CD14-positive monocyte (primary cell): ENCODE results near the gene EEPD1. TPM values are rescaled to one million over a fixed set of nuclear protein-coding genes. Genes with fewer than 3 reads are reported as not detected.

Experiments
- DNase-seq, 3 donors: peaks; one replicate each; pipeline ENCODE4 v3.0.0-alpha.2; 2011 to 2022
- H2AFZ ChIP-seq: 2 replicates; pipeline ENCODE4 v1.6.0; 2012; ENCODE audit warnings: mild to moderate bottlenecking, low read depth, low read length, inconsistent platforms; ENCODE audit not compliant: insufficient read depth, poor library complexity, severe bottlenecking
- H3K27ac ChIP-seq, 2 donors: 1 replicate in 1 of 2; 2 replicates in 1 of 2; pipeline ENCODE4 v1.5.1; 2012 to 2013; ENCODE audit warnings: low read length in 2 of 2, control low read depth in 1 of 2, inconsistent platforms in 1 of 2, low read depth in 1 of 2, mild to moderate bottlenecking in 1 of 2
- H3K27me3 ChIP-seq, 2 donors: one replicate each; pipeline versions ENCODE4 v1.6.0 to v1.6.1; 2011 to 2013; ENCODE audit warnings: low read length in 2 of 2; ENCODE audit not compliant: control insufficient read depth in 2 of 2, insufficient read depth in 2 of 2
- H3K36me3 ChIP-seq, 2 donors: replicated peaks in 1 of 2; 1 replicate in 1 of 2; 2 replicates in 1 of 2; pipeline versions ENCODE4 v1.5.1 to v1.6.1; 2012 to 2013; ENCODE audit warnings: low read length in 2 of 2, control low read depth in 1 of 2, inconsistent platforms in 1 of 2, mild to moderate bottlenecking in 1 of 2; ENCODE audit not compliant: insufficient read depth in 2 of 2, control insufficient read depth in 1 of 2
- H3K4me1 ChIP-seq, 2 donors: 1 replicate in 1 of 2; 2 replicates in 1 of 2; pipeline versions ENCODE4 v1.5.1 to v1.6.1; 2012 to 2013; ENCODE audit warnings: low read length in 2 of 2, control low read depth in 1 of 2, inconsistent platforms in 1 of 2, mild to moderate bottlenecking in 1 of 2, moderate library complexity in 1 of 2; ENCODE audit not compliant: insufficient read depth in 2 of 2, control insufficient read depth in 1 of 2
- H3K4me2 ChIP-seq: replicated peaks from 2 replicates; pipeline ENCODE3; 2012; ENCODE audit warnings: low read length, moderate library complexity, mild to moderate bottlenecking; ENCODE audit not compliant: poor library complexity, severe bottlenecking; ENCODE audit errors: extremely low read depth
- H3K4me3 ChIP-seq, 3 experiments: fragments of 200-600 bp in 1 of 3; sonication (generic) in 1 of 3; replicated peaks in 1 of 3; 1 replicate in 2 of 3; 2 replicates in 1 of 3; pipeline ENCODE4 v1.5.1; 2011 to 2013; ENCODE audit warnings: low read length in 3 of 3, mild to moderate bottlenecking in 3 of 3, control low read depth in 2 of 3, low read depth in 2 of 3, inconsistent platforms in 1 of 3, moderate library complexity in 1 of 3
- H3K79me2 ChIP-seq: 2 replicates; pipeline ENCODE4 v1.6.0; 2012; ENCODE audit warnings: mild to moderate bottlenecking, control low read depth, inconsistent platforms, low read length, moderate library complexity; ENCODE audit not compliant: insufficient read depth
- H3K9ac ChIP-seq: 2 replicates; pipeline ENCODE4 v1.6.0; 2017; ENCODE audit warnings: low read length, mild to moderate bottlenecking; ENCODE audit not compliant: insufficient read depth, poor library complexity, severe bottlenecking
- H3K9me3 ChIP-seq, 2 donors: replicated peaks in 1 of 2; 1 replicate in 1 of 2; 2 replicates in 1 of 2; pipeline versions ENCODE4 v1.5.1 to v1.6.1; 2012 to 2013; ENCODE audit warnings: low read length in 2 of 2, control low read depth in 1 of 2; ENCODE audit not compliant: control insufficient read depth in 1 of 2, insufficient read depth in 1 of 2
- H4K20me1 ChIP-seq: 2 replicates; pipeline ENCODE4 v1.6.0; 2012; ENCODE audit warnings: mild to moderate bottlenecking, low read length, control low read depth, moderate library complexity; ENCODE audit not compliant: insufficient read depth
- H3K27ac Mint-ChIP-seq, 7 donors: one replicate each; pipeline ENCODE4 v1.8.0; 2020; ENCODE audit warnings: mild to moderate bottlenecking in 7 of 7, mixed read lengths in 7 of 7, moderate library complexity in 6 of 7, inconsistent platforms in 2 of 7
- H3K27me3 Mint-ChIP-seq, 3 donors: one replicate each; pipeline ENCODE4 v1.8.0; 2021 to 2022; ENCODE audit warnings: low read depth in 3 of 3, mild to moderate bottlenecking in 3 of 3, mixed read lengths in 3 of 3, moderate library complexity in 3 of 3, inconsistent platforms in 1 of 3
- H3K36me3 Mint-ChIP-seq, 2 donors: one replicate each; pipeline ENCODE4 v1.8.0; 2020; ENCODE audit warnings: mixed read lengths in 2 of 2, inconsistent platforms in 1 of 2, mild to moderate bottlenecking in 1 of 2
- H3K4me1 Mint-ChIP-seq: one replicate; pipeline ENCODE4 v1.8.0; 2020; ENCODE audit warnings: mild to moderate bottlenecking, mixed read lengths
- H3K4me3 Mint-ChIP-seq, 2 donors: one replicate each; pipeline ENCODE4 v1.8.0; 2020; ENCODE audit warnings: mild to moderate bottlenecking in 2 of 2, mixed read lengths in 2 of 2, moderate library complexity in 1 of 2
- H3K9me3 Mint-ChIP-seq, 7 donors: one replicate each; pipeline ENCODE4 v1.8.0; 2020 to 2022; ENCODE audit warnings: mixed read lengths in 7 of 7, mild to moderate bottlenecking in 6 of 7, moderate library complexity in 6 of 7, inconsistent platforms in 2 of 7
- CTCF ChIP-seq: fragments of 200-600 bp; IDR thresholded peaks from one replicate; pipeline ENCODE4 v1.8.0; 2022; ENCODE audit warnings: antibody characterized with exemption, mild to moderate bottlenecking
- WGBS: methylation state at CpG from one replicate; pipeline ENCODE4 v1.1.5; 2013; ENCODE audit warnings: missing lambda C conversion rate; ENCODE audit not compliant: insufficient coverage; 5-methylcytosine and 5-hydroxymethylcytosine counted together
- intact Hi-C, 2 donors: fragments of 100-400 bp; cut with micrococcal nuclease; formaldehyde crosslinking; loops; one replicate each; pipeline versions ENCODE4 v1.15.0 to v1.15.1; 2023
- polyA plus RNA-seq, 3 donors: library from polyadenylated mRNA; depleted of rRNA in 1 of 3; unstranded in 2 of 3; stranded (reverse) in 1 of 3; fragments of 300-500 nt in 2 of 3; fragments of >200 nt in 1 of 3; fragmentation: Illumina TruSeq in 2 of 3; gene quantifications; 1 replicate in 2 of 3; 2 replicates in 1 of 3; pipeline ENCODE4 v1.2.3, GENCODE V29; 2012 to 2021

EEPD1 gene
- polyA plus RNA-seq, 3 donors = 8.6 to 14.4 (median 12.6) TPM

GRCh38 chr7:36260481-36260880, 107.4 kb downstream of the EEPD1 start:
- peak overlapping the region in 6 of 7 donors; percentile 53 to 100 (median 99) for H3K27ac Mint-ChIP-seq
- no peak for TF ChIP-seq CTCF
- H3K36me3 ChIP-seq = no peaks in the 10 kb centered on the region

GRCh38 chr7:36261019-36261754, 108.1 kb downstream of the EEPD1 start:
- peak; percentile 70 to 75 (median 74) for DNase-seq
- Histone ChIP-seq H3K27ac (peak overlapping the region; percentile 37 to 93), H3K4me2 (peak overlapping the region; percentile 36), H3K36me3 (no peaks in the 10 kb centered on the region), H3K9ac (peak overlapping the region; percentile 19), H3K4me3 (peak overlapping the region in 1 of 3 experiments; percentile 45), H3K4me1 (peaks cover 56 to 60% of the 10 kb centered on the region in 2 donors), H3K27me3 (no peaks in the 10 kb centered on the region), H2AFZ (no peak overlapping the region), H3K9me3 (no peaks in the 10 kb centered on the region), H4K20me1 (no peaks in the 10 kb centered on the region), H3K79me2 (peaks cover 14% of the 10 kb centered on the region)
- peaks cover 0 to 2% (median 1%) of the 10 kb centered on the region in 3 donors for H3K27me3 Mint-ChIP-seq
- H3K4me1 Mint-ChIP-seq = peaks cover 70% of the 10 kb centered on the region
- peaks cover 3 to 12% of the 10 kb centered on the region in 2 donors for H3K36me3 Mint-ChIP-seq
- intact Hi-C loops = loop anchor here in 1 of 2 donors (5.0 kb wide), 2 partner anchors 54 to 69 kb away; no protein-coding TSS in a partner anchor
- TF ChIP-seq CTCF = no peak
- WGBS = no CpG with 5 or more reads among the region's 2 CpGs
- H3K27ac Mint-ChIP-seq = peak overlapping the region; percentile 98 to 100 (median 99)
- no peak overlapping the region for H3K4me3 Mint-ChIP-seq
- H3K9me3 Mint-ChIP-seq = peaks cover 0 to 3% (median 1%) of the 10 kb centered on the region in 7 donors

More at GRCh38 chr7:36260481-36260880, 107.4 kb downstream of the EEPD1 start:
- Mint-ChIP-seq H3K36me3 (peaks cover 8 to 18% of the 10 kb centered on the region in 2 donors), H3K4me3 (no peak overlapping the region), H3K9me3 (peaks cover 6 to 10% (median 8%) of the 10 kb centered on the region in 7 donors), H3K4me1 (peaks cover 65% of the 10 kb centered on the region), H3K27me3 (peaks cover 0 to 2% (median under 1%) of the 10 kb centered on the region in 3 donors)
- Histone ChIP-seq H4K20me1 (no peaks in the 10 kb centered on the region), H3K9ac (no peak overlapping the region), H3K4me2 (no peak overlapping the region), H3K79me2 (peaks cover 14% of the 10 kb centered on the region), H2AFZ (no peak overlapping the region), H3K4me1 (peaks cover 49 to 53% of the 10 kb centered on the region in 2 donors), H3K9me3 (no peaks in the 10 kb centered on the region), H3K27ac (peak overlapping the region in 1 of 2 donors; percentile 93), H3K27me3 (no peaks in the 10 kb centered on the region), H3K4me3 (no peak overlapping the region)
- no peak for DNase-seq
- no CpG with 5 or more reads among the region's 2 CpGs for WGBS
- intact Hi-C loops = loop anchor here in 1 of 2 donors (5.0 kb wide), 2 partner anchors 53 to 68 kb away; no protein-coding TSS in a partner anchor
